Retina (tissue), 1 donor: ENCODE measurements around the gene TBCCD1.
"Not testable (repeated sequence)": the region's sequence is repeated elsewhere in the genome, so short reads cannot be mapped to it uniquely, and the experiment has no call there.

Source experiments
- DNase-seq: peaks from one replicate; pipeline ENCODE4 v3.0.0-alpha.2; 2016

The TBCCD1 gene

GRCh38 chr3:186596568-186597287 is 29.6 kb upstream of the TBCCD1 start:
- DNase-seq = no peak

DNA sequence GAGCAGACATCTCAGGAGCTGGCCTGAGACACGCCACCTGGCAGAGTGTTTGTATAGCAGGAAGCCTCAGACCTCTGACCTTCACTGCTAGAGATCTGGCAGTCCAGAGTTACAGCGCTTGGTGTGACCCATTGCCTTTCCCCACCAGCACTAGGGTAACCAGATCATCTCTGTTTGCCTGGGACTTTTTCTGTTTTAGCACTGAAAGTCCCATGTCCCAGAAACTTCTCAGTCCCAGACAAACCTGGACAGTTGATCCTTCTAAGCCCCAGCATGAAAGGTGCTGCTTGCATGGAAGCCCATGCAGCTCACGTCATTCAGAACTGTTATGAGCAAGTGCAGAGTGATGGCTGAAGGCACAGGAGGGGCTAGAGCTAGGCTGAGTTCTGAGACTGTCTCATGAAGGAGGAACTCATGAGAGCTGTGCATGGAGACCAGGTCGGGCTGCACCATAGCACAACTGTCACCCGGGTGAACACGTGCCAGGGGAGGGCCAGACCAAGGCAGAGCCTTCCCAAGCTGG is 27.5 kb upstream of the TBCCD1 start:
- no peak for DNase-seq

DNA sequence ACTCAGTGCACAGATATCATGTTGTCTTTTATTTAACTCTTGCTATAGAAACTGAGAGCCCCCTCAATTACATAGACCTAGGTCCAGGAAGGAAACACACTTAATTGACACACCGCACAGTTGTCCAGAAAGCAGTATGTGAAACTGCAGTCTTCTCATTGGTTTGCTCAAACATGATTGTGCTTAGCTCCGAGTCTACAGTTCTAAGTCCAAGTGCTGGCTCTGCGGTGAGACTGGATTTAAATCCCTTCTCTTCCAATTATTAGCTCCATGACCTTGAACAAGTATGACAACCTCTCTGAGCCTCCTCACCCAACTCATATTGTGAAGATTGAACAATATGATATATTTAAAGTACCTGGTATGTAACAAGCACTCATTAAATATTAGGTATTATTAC is 26.7 kb upstream of the TBCCD1 start:
- DNase-seq = no peak

GRCh38 chr3:186592682-186593081 is 25.5 kb upstream of the TBCCD1 start:
- no peak for DNase-seq

DNA sequence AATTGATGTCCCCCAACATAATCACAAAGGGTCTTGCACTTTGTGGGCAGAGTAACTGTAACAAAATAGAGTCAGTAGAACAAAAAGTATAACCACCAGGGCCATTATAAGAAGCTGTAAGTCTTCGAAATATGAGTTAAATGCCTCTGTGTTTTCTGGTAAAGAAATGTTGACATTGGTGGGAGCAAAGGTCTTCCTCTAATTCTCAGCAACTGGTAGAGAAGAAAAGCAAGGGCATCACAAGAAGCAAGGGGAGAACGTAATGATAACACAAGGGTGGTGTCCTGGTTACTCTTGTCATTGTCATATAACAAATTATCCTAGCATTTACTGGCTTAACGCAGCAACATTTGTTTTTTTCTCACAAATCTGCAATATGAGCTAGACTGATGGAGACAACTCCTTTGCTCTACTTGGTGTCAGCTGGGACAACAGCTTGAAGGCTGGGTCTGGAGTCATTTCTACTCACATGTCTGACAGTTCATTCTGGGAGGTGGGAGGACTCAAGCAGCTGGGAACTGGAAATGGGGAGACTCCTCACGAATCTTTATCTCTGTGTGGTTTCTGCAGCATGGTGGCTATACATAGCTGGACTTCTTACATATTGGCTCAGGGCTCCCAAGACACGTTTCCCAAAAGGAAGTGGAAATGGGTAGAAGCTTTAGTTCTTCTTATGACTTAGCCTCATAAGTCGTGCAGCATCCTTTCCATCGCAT is 23.6 kb upstream of the TBCCD1 start:
- DNase-seq = no peak

DNA sequence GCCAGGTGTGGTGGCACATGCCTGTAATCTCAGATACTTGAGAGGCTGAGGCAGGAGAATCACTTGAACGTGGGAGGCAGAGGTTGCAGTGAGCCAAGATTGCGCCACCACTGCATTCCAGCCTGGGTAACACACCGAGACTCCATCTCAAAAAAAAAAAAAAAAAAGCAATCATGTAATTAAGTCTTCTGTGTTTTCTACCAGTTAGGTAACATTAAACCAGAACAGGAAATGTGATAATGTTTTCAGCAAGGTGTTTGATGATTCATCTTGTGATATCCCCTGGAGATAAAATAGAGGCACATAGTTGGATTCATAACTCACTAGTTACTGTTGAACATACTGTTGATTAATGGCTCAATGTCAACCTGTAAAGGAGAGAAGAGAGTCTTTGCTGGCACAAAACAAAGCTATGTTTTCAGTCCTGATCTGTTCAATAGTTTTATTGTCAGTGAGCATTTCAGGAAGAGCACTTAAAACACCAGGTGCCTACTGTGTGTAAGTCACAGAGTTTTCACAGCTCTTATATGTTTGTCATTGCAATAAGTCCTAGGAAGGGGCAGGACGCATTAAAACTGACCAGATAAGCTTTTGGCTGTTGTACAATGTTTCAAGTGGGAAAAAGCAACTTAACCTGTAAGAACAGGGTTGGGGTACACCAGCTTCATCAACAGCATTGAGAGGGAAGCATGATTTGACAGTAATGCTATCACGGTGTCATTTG is 22.9 kb upstream of the TBCCD1 start:
- DNase-seq = no peak

GRCh38 chr3:186589121-186589520 is 22.0 kb upstream of the TBCCD1 start:
- DNase-seq = no peak

GRCh38 chr3:186588632-186589031 is 21.5 kb upstream of the TBCCD1 start:
- DNase-seq = no peak

DNA sequence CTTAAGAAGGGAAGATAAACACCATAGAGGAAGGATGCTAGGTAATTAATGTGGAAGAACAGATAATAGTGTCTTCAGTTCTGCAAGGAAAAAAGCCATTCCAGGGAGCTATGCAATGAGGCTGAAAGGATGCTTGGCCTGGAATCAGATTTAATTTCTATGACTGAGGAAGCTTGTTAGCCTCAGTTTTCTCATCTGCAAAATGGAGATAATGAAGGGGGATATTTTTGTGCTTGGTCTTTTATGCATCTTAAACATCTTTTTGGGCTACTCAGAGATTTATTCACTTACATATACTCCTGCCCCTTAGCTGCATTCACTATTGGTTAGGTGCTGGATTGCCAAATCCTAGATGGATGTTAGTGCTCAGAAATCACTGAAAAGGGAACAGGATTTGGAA is 20.0 kb upstream of the TBCCD1 start:
- no peak for DNase-seq

DNA sequence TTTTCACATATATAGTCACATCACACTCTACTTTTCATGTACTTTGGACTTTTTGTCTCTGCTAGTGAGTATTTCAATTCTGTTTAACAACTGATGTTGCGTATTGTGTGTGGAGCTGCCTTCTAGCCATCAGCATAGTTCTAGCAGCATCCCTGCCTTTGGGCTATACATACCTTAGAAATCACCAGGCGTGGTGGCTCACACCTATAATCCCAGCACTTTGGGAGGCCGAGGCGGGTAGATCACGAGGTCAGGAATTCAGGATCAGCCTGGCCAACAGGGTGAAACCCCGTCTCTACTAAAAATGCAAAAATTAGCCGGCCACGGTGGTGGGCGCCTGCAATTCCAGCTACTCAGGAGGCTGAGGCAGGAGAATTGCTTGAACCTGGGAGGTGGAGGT is 19.1 kb upstream of the TBCCD1 start:
- not testable (repeated sequence) for DNase-seq

DNA sequence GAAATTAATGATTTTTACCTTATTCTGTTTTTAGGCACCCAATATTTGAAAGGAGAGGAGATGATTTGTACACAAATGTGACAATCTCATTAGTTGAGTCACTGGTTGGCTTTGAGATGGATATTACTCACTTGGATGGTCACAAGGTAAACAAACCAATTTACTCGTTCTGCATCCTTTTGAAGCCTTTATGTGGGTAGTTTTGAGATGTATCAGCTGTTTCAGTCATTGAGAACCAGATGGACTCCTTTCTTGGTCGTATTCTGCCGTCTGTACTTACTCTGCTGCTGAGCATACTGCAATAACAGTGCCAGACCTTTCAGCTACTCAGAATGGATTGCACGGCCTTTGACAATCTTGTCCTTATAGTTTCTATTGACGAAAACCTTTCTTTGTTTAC is 16.7 kb upstream of the TBCCD1 start:
- DNase-seq = no peak

DNA sequence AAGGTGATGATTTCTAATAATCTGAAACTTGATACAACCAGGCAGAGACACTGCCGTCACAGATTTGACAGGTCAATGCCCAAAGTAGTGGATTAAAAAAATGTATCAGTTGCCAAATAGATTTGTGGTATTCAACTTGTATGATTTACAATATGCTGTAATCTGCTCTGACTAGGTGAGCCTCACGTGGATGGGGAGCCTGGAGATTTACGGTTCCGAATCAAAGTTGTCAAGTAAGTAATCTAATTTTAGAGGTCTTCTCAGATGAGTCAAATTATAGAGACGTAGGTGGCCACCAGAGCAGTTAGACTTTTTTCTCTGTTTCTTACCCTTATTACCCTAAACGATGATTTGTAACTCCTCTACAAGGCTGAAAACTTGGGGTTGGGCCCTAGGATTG is 15.4 kb upstream of the TBCCD1 start:
- DNase-seq = no peak

DNA sequence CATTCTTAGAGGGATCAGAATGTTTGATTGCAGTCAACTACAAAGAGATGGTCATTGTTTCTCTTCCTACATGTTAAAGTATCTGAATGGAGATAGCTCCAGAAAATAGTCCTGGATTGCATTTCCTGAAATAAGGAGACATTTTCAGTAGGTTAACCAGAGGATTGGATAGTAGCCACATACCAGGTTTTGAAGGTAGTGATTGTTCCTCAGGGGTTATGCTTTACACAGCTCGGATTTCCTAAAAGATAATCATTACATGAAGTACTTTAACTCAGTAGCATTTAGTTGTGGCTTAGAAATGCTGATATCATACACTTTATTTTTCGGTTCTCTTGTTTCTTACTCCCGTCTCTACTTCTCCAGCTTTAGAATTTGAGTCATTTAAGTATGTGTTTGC is 13.6 kb upstream of the TBCCD1 start:
- DNase-seq = no peak

DNA sequence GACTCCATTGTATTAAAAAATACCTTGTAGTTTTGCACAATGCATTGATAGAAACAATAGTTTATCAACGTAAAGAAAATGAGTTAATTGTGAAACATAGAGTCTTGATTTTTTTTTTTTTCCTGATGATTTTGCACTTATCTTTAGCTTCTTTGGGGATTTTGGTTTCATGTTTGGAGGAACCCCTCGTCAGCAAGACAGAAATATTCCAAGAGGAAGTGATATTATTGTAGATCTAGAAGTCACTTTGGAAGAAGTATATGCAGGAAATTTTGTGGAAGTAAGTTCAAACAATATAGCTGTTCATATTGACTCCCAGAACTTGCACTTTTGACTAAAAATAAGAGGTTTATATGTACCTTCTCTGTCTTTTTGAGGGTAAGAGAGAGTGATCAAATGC is 10.4 kb upstream of the TBCCD1 start:
- no peak for DNase-seq

- DNase-seq = no peak
Observed at GRCh38 chr3:186571644-186572013, 4.5 kb upstream of the TBCCD1 start.

- DNase-seq = no peak
Observed at GRCh38 chr3:186570941-186571643, 4.0 kb upstream of the TBCCD1 start.

DNA sequence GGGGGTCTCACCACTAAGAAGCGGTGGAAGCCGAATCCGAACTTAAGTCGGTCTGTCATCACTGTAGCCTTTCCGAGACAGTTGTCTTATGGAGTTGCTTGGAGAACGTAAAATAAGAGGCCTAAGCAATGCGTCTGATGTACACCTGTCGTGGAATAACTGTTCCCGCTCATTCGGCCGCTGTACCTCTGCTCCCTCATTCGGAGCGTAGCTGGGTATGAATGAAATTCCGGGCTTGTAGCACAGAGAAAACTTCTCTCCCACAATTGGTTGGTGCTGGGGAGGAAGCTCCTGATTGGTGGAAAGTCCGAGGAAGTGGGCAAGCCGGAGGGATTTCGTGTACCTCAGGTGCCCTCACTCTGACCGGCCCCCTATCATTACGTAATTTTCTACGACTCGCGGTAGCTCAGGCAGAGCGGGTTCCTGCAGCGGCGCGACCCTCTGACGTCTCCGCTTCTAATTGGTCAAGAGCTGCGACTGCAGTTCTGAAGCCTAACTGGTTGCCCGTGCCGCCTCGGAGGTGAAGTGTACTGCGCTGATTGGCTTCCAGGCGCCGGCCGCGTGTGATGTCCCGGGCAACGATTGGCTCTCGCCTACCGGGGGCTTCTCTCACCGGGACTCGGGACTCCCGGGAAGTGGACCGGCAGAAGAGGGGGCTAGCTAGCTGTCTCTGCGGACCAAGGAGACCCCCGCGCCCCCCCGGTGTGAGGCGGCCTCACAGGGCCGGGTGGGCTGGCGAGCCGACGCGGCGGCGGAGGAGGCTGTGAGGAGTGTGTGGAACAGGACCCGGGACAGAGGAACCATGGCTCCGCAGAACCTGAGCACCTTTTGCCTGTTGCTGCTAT is 3.2 kb upstream of the TBCCD1 start, which contains the start of gene DNAJB11:
TSS of gene DNAJB11 (plus strand) at position 625 of the 845 bp plus-strand sequence. CDS start at position 803, 178 bp downstream.
- peak; percentile 97 for DNase-seq

DNA sequence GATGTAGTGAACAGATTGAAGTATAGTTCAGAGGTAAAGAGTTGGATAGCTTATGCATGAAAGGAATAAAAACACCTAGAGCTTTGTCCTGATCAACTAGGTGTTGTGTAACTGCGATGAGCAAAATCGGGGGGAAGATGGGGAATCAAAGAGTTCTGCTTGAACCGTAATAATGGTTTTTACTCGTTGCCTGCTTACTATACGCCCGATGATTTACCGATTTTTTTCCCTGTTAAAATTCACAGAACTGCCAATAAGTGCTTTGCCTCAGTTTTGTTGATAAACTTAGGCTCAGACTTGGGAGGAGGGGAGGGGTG is 2.6 kb upstream of the TBCCD1 start:
- no peak for DNase-seq

GRCh38 chr3:186569361-186569760 is 2.2 kb upstream of the TBCCD1 start:
- DNase-seq = not testable (repeated sequence)

DNA sequence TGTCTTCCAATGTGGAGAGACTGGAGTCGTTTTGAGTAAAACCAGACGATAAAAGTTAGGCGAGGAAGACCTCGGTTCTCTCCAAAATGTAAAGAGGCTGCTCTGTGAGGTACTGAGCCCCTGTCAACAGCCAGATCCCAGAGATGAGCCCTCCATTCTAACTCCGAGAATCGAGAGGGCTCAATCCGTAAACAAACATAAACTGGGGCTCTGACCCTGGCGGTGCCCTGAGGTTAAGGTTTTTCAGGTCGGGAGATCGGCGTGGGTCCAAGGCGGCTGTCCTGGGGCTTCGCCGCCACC is 417 bp downstream of the TBCCD1 start:
- DNase-seq = no peak

- DNase-seq = no peak
Observed at GRCh38 chr3:186564586-186564985, 2.6 kb downstream of the TBCCD1 start.

DNA sequence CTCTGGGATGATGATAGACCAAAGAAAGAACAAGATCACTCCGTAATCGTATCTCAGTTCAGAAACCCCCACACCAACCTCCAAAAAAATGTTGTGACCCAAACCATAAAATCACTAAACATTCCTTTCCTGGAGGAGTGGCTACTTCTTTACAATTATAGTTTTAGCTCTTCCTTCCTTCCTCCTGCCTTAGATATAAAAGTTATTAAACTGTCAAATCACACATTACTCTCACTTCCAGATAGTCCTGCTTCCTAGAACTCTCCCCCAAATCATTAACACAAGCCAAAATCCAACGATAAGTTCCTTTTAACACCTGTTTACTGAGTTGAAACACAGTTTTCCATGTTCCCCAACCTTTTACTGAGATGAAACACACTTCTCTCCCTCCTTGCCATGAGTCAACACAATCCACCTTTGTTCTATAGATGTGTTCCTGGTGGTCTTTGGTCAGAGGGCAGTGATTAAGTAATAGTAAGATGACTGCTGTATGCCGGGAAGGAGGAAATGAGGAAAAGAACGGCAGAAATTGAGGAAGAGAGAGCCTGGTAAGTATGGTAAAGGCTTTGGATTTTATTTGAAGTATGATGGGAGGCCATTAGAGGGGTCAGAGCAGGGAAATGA is 14.6 kb downstream of the TBCCD1 start:
- no peak for DNase-seq
